Measurements from ENCODE around the gene SPATS2.

- TF ChIP-seq CTCF (IDR thresholded peaks at IDR 0.05) = no peak
- no peak for TF ChIP-seq RAD21 (IDR thresholded peaks at IDR 0.05; ENCODE audit: low read length)
- no peak for TF ChIP-seq SIN3A (IDR thresholded peaks at IDR 0.05; ENCODE audit: borderline replicate concordance, low read depth, low read length)
- no peak for TF ChIP-seq POLR2AphosphoS5 (IDR thresholded peaks at IDR 0.05; ENCODE audit: low read depth, low read length)
- no peak for TF ChIP-seq EZH2phosphoT487 (IDR thresholded peaks at IDR 0.05; ENCODE audit: borderline replicate concordance, low read depth)
- no peak for TF ChIP-seq MAX (IDR thresholded peaks at IDR 0.05; ENCODE audit: low read depth)
- TF ChIP-seq SMC3 (IDR thresholded peaks at IDR 0.05; ENCODE audit: low read depth, low read length) = no peak
- no peak for TF ChIP-seq ELF1 (IDR thresholded peaks at IDR 0.05)
- no peak for TF ChIP-seq FOXJ3 (CRISPR knock-in tag; IDR thresholded peaks at IDR 0.05)
- no peak for TF ChIP-seq RFX5 (IDR thresholded peaks at IDR 0.05; ENCODE audit: low read length)
- TF ChIP-seq REST (IDR thresholded peaks at IDR 0.05; ENCODE audit: low read depth, low read length) = no peak
- TF ChIP-seq NFIC (IDR thresholded peaks at IDR 0.05; ENCODE audit: borderline replicate concordance) = no peak
- no peak for TF ChIP-seq TAF1 (IDR thresholded peaks at IDR 0.05; ENCODE audit: borderline replicate concordance, low read depth, low read length)
Observed at GRCh38 chr12:49400304-49400703, 33.0 kb downstream of the SPATS2 start.
